ENCODE results near the gene NME7. TPM values are rescaled to one million over a fixed set of nuclear protein-coding genes. Genes with fewer than 3 reads are reported as not detected.

NME7 gene
- total RNA-seq, 6 experiments from 2014 or later, result 16.0 to 22.2 (median 18.7) TPM

- Mint-ChIP-seq H3K36me3 (ENCODE audit: low read depth) (no peaks in the 10 kb centered on the region), H3K4me3 (no peak overlapping the region), H3K27ac (no peak overlapping the region), H3K4me1 (ENCODE audit: low read depth) (peaks cover 5% of the 10 kb centered on the region), H3K9me3 (no peaks in the 10 kb centered on the region), H3K27me3 (ENCODE audit: insufficient read depth) (peaks cover 10% of the 10 kb centered on the region; the same call in 1 of the 2 replicates)
- no peak for DNase-seq
- no peak for TF ChIP-seq CTCF (IDR thresholded peaks at IDR 0.05)
These were observed 264.6 kb downstream of the NME7 start for GRCh38 chr1:169103002-169103401.

- peaks cover 10% of the 10 kb centered on the region; the same call in 1 of the 2 replicates for H3K27me3 Mint-ChIP-seq (ENCODE audit: insufficient read depth)
- DNase-seq, result peak; percentile 52
- H3K4me3 Mint-ChIP-seq, result peak overlapping the region; percentile 24; the same call in 1 of the 2 replicates
- H3K27ac Mint-ChIP-seq, result no peak overlapping the region
- no peak for TF ChIP-seq CTCF (IDR thresholded peaks at IDR 0.05)
- H3K9me3 Mint-ChIP-seq, result no peaks in the 10 kb centered on the region
- H3K36me3 Mint-ChIP-seq (ENCODE audit: low read depth), result no peaks in the 10 kb centered on the region
- peaks cover under 1% of the 10 kb centered on the region; the same call in 1 of the 2 replicates for H3K4me1 Mint-ChIP-seq (ENCODE audit: low read depth)
These were observed 265.0 kb downstream of the NME7 start for GRCh38 chr1:169102567-169102966.

GRCh38 chr1:169100651-169101088, 266.9 kb downstream of the NME7 start:
- Mint-ChIP-seq H3K9me3 (no peaks in the 10 kb centered on the region), H3K4me3 (no peak overlapping the region), H3K27me3 (ENCODE audit: insufficient read depth) (peaks cover 10% of the 10 kb centered on the region; the same call in 1 of the 2 replicates), H3K36me3 (ENCODE audit: low read depth) (no peaks in the 10 kb centered on the region), H3K27ac (no peak overlapping the region), H3K4me1 (ENCODE audit: low read depth) (no peaks in the 10 kb centered on the region)
- no peak for DNase-seq
- TF ChIP-seq CTCF (IDR thresholded peaks at IDR 0.05), result no peak

GRCh38 chr1:169100208-169100607, 267.4 kb downstream of the NME7 start:
- H3K4me1 Mint-ChIP-seq (ENCODE audit: low read depth), result no peaks in the 10 kb centered on the region

GRCh38 chr1:169099561-169099960, 268.0 kb downstream of the NME7 start:
- Mint-ChIP-seq H3K36me3 (ENCODE audit: low read depth) (no peaks in the 10 kb centered on the region), H3K27me3 (ENCODE audit: insufficient read depth) (peaks cover 8% of the 10 kb centered on the region), H3K4me3 (no peak overlapping the region), H3K4me1 (ENCODE audit: low read depth) (no peaks in the 10 kb centered on the region), H3K27ac (no peak overlapping the region), H3K9me3 (no peaks in the 10 kb centered on the region)
- TF ChIP-seq CTCF (IDR thresholded peaks at IDR 0.05), result no peak
- DNase-seq, result no peak

More at GRCh38 chr1:169100208-169100607, 267.4 kb downstream of the NME7 start:
- no peak overlapping the region for H3K4me3 Mint-ChIP-seq
- no peak for TF ChIP-seq CTCF (IDR thresholded peaks at IDR 0.05)
- H3K36me3 Mint-ChIP-seq (ENCODE audit: low read depth), result no peaks in the 10 kb centered on the region
- peaks cover 13% of the 10 kb centered on the region for H3K27me3 Mint-ChIP-seq (ENCODE audit: insufficient read depth)
- no peak overlapping the region for H3K27ac Mint-ChIP-seq
- DNase-seq, result no peak
- H3K9me3 Mint-ChIP-seq, result no peaks in the 10 kb centered on the region

- no peak overlapping the region for H3K27ac Mint-ChIP-seq
- H3K9me3 Mint-ChIP-seq, result no peaks in the 10 kb centered on the region
- no peaks in the 10 kb centered on the region for H3K36me3 Mint-ChIP-seq (ENCODE audit: low read depth)
These were observed 269.2 kb downstream of the NME7 start for GRCh38 chr1:169098380-169098779.

More at GRCh38 chr1:169098380-169098779, 269.2 kb downstream of the NME7 start:
- no peak overlapping the region for H3K4me3 Mint-ChIP-seq
- DNase-seq, result no peak
- H3K4me1 Mint-ChIP-seq (ENCODE audit: low read depth), result no peaks in the 10 kb centered on the region
- peaks cover 10% of the 10 kb centered on the region for H3K27me3 Mint-ChIP-seq (ENCODE audit: insufficient read depth)
- TF ChIP-seq CTCF (IDR thresholded peaks at IDR 0.05), result no peak
